Caco-2 (cell line): ENCODE results near the gene TENM4. TPM values are rescaled to one million over a fixed set of nuclear protein-coding genes. Genes with fewer than 3 reads are reported as not detected.

Source experiments
- BruUV-seq: library from RNA; stranded (reverse); fragments of 400-500 nt; replicated peaks from 2 replicates; lab custom pipeline; 2021; lab: Mats Ljungman, UMichigan
- CTCF ChIA-PET: fragments of 300-600 bp; sonication (Branson Sonifier 250); formaldehyde crosslinking; loops from one replicate; lab custom pipeline; 2022; ENCODE audit warnings: antibody characterized with exemption; lab: Charles Lee
- POLR2A ChIA-PET: fragments of 300-600 bp; sonication (Branson Sonifier 250); formaldehyde crosslinking; loops from one replicate; lab custom pipeline; 2022; ENCODE audit warnings: antibody characterized with exemption; lab: Charles Lee
- DNase-seq, 2 experiments: peaks; one replicate each; pipeline versions ENCODE4 v3.0.0 to v3.0.0-alpha.2; 2020 to 2022
- H3K27me3 ChIP-seq: replicated peaks from 2 replicates; pipeline ENCODE4 v1.6.0; 2011; ENCODE audit warnings: low read length; ENCODE audit not compliant: control insufficient read depth, insufficient read depth
- H3K36me3 ChIP-seq: 2 replicates; pipeline ENCODE4 v1.5.1; 2011; ENCODE audit warnings: low read length; ENCODE audit not compliant: control insufficient read depth, insufficient read depth
- H3K4me1 ChIP-seq: fragments of 250-450 bp; sonication (Bioruptor Pico); 2 replicates; pipeline ENCODE4 v1.5.1; 2020; ENCODE audit warnings: mild to moderate bottlenecking
- H3K4me3 ChIP-seq: 2 replicates; pipeline ENCODE4 v1.5.1; 2011; ENCODE audit warnings: low read depth, mild to moderate bottlenecking, control low read depth, low read length
- H3K9me3 ChIP-seq: fragments of 250-450 bp; sonication (Bioruptor Pico); 2 replicates; pipeline ENCODE4 v1.5.1; 2020; ENCODE audit warnings: mild to moderate bottlenecking, moderate library complexity
- H3K27ac Mint-ChIP-seq: one replicate; pipeline ENCODE4 v1.8.0; 2022; ENCODE audit warnings: mixed read lengths; ENCODE audit not compliant: unreplicated experiment
- H3K27me3 Mint-ChIP-seq: one replicate; pipeline ENCODE4 v1.8.0; 2022; ENCODE audit warnings: mixed read lengths; ENCODE audit not compliant: insufficient read depth, unreplicated experiment
- H3K36me3 Mint-ChIP-seq: one replicate; pipeline ENCODE4 v1.8.0; 2022; ENCODE audit warnings: mild to moderate bottlenecking, mixed read lengths; ENCODE audit not compliant: insufficient read depth, unreplicated experiment
- H3K4me1 Mint-ChIP-seq: one replicate; pipeline ENCODE4 v1.8.0; 2022; ENCODE audit warnings: low read depth, mixed read lengths; ENCODE audit not compliant: unreplicated experiment
- H3K4me3 Mint-ChIP-seq: one replicate; pipeline ENCODE4 v1.8.0; 2022; ENCODE audit warnings: mild to moderate bottlenecking, moderate library complexity, mixed read lengths; ENCODE audit not compliant: unreplicated experiment
- H3K9me3 Mint-ChIP-seq: one replicate; pipeline ENCODE4 v1.8.0; 2022; ENCODE audit warnings: mixed read lengths; ENCODE audit not compliant: unreplicated experiment
- CTCF ChIP-seq, 2 experiments: fragments of 200-600 bp in 1 of 2; IDR thresholded peaks; 1 replicate in 1 of 2; 2 replicates in 1 of 2; pipeline versions ENCODE4 v1.5.1 to v1.8.0; 2011 to 2022; ENCODE audit warnings: antibody characterized with exemption in 1 of 2, control low read depth in 1 of 2, inconsistent platforms in 1 of 2, low read depth in 1 of 2, low read length in 1 of 2, mild to moderate bottlenecking in 1 of 2, moderate library complexity in 1 of 2; ENCODE audit not compliant: insufficient read depth in 1 of 2, severe bottlenecking in 1 of 2, unreplicated experiment in 1 of 2
- intact Hi-C: fragments of 100-400 bp; cut with micrococcal nuclease; formaldehyde crosslinking; loops from one replicate; pipeline ENCODE4 v1.10.0; 2022; ENCODE audit not compliant: unreplicated experiment
- total RNA-seq: library from RNA; stranded (reverse); gene quantifications from 2 replicates; pipeline ENCODE4 v1.2.3, GENCODE V29; 2022

TENM4 gene
- total RNA-seq, 1 experiment from 2014 or later, result 1.1 TPM

- Mint-ChIP-seq H3K9me3 (no peaks in the 10 kb centered on the region), H3K4me1 (no peaks in the 10 kb centered on the region), H3K4me3 (no peak overlapping the region), H3K27ac (no peak overlapping the region), H3K36me3 (no peaks in the 10 kb centered on the region), H3K27me3 (peaks cover 3% of the 10 kb centered on the region)
- H3K4me1 ChIP-seq, result no peaks in the 10 kb centered on the region
- POLR2A ChIA-PET, result no interaction called here
- H3K9me3 ChIP-seq, result no peaks in the 10 kb centered on the region
- BruUV-seq, result no TSS peak
- H3K27me3 ChIP-seq, result no peaks in the 10 kb centered on the region
- DNase-seq, result no peak
- H3K36me3 ChIP-seq, result no peaks in the 10 kb centered on the region
- intact Hi-C loops, result no loop called here
- CTCF ChIA-PET, result no interaction called here
- no peak overlapping the region for H3K4me3 ChIP-seq
- TF ChIP-seq CTCF (IDR thresholded peaks at IDR 0.05; ENCODE audit: insufficient read depth in 1 of 2, low read depth in 1 of 2, low read length in 1 of 2, severe bottlenecking in 1 of 2, unreplicated experiment in 1 of 2), result no peak
These were observed 25.4 kb downstream of the TENM4 start for GRCh38 chr11:79415411-79415810.

GRCh38 chr11:79414644-79415317 is 26.0 kb downstream of the TENM4 start:
- Mint-ChIP-seq H3K4me1 (no peaks in the 10 kb centered on the region), H3K27me3 (peaks cover 3% of the 10 kb centered on the region), H3K9me3 (no peaks in the 10 kb centered on the region), H3K27ac (no peak overlapping the region), H3K36me3 (no peaks in the 10 kb centered on the region), H3K4me3 (no peak overlapping the region)
- H3K9me3 ChIP-seq, result no peaks in the 10 kb centered on the region
- no TSS peak for BruUV-seq
- H3K36me3 ChIP-seq, result no peaks in the 10 kb centered on the region
- POLR2A ChIA-PET, result no interaction called here
- no peak for DNase-seq
- H3K27me3 ChIP-seq, result no peaks in the 10 kb centered on the region
- H3K4me3 ChIP-seq, result no peak overlapping the region
- no peak for TF ChIP-seq CTCF (IDR thresholded peaks at IDR 0.05; ENCODE audit: insufficient read depth in 1 of 2, low read depth in 1 of 2, low read length in 1 of 2, severe bottlenecking in 1 of 2, unreplicated experiment in 1 of 2)
- H3K4me1 ChIP-seq, result no peaks in the 10 kb centered on the region
- CTCF ChIA-PET, result no interaction called here
- intact Hi-C loops, result no loop called here

- no peaks in the 10 kb centered on the region for H3K36me3 ChIP-seq
- DNase-seq, result no peak
- CTCF ChIA-PET, result no interaction called here
- TF ChIP-seq CTCF (IDR thresholded peaks at IDR 0.05; ENCODE audit: insufficient read depth in 1 of 2, low read depth in 1 of 2, low read length in 1 of 2, severe bottlenecking in 1 of 2, unreplicated experiment in 1 of 2), result no peak
- intact Hi-C loops, result no loop called here
- H3K9me3 Mint-ChIP-seq, result no peaks in the 10 kb centered on the region
- H3K4me3 Mint-ChIP-seq, result no peak overlapping the region
- H3K9me3 ChIP-seq, result no peaks in the 10 kb centered on the region
- H3K4me3 ChIP-seq, result no peak overlapping the region
- no peak overlapping the region for H3K27ac Mint-ChIP-seq
- no peaks in the 10 kb centered on the region for H3K4me1 Mint-ChIP-seq
- no peaks in the 10 kb centered on the region for H3K4me1 ChIP-seq
- no peaks in the 10 kb centered on the region for H3K27me3 ChIP-seq
- no peaks in the 10 kb centered on the region for H3K36me3 Mint-ChIP-seq
- POLR2A ChIA-PET, result no interaction called here
- H3K27me3 Mint-ChIP-seq, result peaks cover 3% of the 10 kb centered on the region
- no TSS peak for BruUV-seq
These were observed 26.8 kb downstream of the TENM4 start for GRCh38 chr11:79414041-79414440.
